GM19099 (cell line): Measurements from ENCODE around the gene LRRC47.

ENCODE experiments used
- POLR2A ChIP-seq: IDR thresholded peaks from 3 replicates; pipeline ENCODE4 v1.6.1; 2011; ENCODE audit warnings: low read depth; ENCODE audit not compliant: insufficient read length; ENCODE audit errors: extremely low read depth

Gene LRRC47

DNA sequence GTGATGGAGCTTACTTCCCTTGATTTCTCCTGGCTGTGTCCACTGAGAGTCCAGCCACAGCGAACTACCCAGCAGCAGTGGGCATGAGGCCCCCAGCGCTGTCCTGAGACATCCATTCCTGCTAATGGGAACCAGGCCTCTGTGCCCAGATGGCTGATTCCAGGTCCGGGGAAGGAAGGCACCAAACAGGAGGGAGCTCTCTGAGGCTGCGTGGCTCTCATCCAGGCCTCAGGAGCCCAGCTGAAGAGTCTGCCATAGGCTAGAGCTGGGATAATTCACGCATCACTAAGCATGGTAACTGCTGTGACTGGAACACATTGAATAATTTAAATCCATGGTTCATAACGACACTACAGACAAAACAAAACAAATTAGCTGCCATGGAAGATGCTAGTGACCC, 24.7 kb upstream of the LRRC47 start:
- TF ChIP-seq POLR2A: no peak

DNA sequence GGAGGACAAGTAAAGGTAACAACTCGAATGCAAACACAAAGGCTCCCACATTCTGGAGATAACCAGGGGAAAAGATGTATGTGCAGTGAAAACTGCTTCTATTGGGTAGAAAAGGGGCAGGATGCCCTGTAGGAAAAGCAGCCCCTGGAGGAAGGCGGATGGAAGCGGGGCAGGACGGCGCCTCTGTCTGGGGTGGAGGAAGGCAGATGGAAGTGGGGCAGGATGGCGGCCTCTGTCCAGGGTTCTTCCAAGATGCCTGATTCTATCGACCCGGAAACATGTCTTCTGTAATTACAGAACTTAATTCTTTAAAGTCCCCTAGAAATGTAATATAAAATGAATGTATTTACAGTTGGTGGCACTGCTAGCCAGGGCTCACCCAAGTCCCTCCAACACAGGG, 24.0 kb upstream of the LRRC47 start:
- no peak for TF ChIP-seq POLR2A

DNA sequence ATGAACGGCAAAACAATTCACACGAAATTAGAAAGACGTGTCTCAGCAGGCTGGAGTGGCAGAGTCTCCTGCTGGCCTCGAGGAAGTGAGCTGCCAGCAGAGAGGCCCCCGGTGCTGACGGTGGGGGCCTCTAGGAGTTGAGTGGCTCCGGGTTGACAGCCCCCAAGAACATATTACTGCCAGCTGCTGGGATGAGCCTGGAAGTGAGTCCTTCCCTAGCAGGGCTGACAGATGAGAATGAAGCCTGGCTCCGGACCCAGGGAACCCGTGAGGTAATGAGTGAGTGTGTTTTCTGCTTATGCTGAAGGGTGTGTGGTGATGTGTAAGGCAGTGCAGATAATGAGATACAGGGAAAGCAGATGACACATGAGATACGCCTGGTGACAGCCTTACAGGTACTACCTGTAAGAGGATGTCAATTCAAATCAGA, 23.5 kb upstream of the LRRC47 start:
- no peak for TF ChIP-seq POLR2A

DNA sequence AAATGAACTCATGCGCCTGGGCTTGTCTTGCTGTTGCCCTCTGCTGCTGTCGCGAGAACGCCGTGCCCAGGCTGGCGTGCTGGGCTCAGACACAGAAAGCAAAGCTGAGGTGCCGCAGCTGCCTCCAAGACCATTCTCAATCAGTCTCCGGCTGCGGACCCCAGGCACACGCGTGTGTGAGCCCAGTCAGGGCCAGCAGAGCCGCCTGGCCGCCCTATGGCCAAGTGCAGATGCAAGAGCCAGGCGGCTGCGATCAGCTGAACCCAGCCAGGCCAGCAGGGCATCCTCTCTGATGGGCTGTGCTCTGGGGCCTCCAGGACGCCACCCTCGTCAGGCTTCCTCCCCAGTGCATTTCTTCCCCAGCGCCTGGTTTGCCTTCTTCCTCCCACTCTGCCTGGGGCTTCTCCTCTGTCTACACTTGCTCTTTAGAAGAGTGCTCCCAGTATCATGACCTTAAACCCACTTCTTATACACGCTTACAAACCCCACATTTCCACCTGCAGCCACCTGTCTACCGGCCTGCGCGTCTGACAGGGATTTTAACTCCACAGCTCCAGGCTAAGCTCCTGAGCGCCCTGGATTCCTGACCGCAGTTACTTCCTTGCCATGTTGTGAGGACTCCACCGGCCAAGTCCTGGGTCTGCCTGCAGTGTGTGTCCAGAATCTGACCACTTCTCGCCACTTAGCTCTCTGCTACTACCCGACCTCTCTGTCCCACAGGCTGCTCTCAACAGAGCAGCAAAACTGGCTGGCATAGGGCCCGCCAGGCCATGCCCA, 21.7 kb upstream of the LRRC47 start:
- TF ChIP-seq POLR2A: no peak

DNA sequence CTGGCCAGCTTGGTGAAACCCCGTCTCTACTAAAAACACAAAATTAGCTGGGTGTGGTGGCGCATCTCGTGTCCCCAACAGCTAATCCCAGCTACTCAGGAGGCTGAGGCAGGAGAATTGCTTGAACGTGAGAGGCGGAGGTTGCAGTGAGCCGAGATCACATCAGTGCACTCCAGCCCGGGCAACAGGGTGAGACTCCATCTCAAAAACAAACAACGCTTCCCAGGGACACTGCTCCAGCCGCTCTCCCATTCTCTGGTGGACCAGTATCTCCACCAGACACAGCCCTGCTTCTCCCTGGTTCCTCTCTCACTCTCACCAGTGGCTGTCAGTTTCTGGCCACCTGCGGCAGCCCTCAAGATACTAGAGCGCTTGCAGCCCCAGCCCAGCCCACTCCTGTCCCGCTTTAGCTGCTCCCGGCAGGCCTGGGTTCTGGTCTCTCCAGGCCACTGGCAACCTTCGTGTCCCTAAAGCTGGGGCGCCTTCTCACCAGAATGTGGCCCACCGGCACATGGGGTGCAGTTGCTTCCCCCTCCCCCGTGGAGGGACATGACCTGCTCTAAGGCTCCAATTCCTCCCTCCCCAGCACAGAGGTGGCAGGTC, 20.9 kb upstream of the LRRC47 start:
- no peak for TF ChIP-seq POLR2A

DNA sequence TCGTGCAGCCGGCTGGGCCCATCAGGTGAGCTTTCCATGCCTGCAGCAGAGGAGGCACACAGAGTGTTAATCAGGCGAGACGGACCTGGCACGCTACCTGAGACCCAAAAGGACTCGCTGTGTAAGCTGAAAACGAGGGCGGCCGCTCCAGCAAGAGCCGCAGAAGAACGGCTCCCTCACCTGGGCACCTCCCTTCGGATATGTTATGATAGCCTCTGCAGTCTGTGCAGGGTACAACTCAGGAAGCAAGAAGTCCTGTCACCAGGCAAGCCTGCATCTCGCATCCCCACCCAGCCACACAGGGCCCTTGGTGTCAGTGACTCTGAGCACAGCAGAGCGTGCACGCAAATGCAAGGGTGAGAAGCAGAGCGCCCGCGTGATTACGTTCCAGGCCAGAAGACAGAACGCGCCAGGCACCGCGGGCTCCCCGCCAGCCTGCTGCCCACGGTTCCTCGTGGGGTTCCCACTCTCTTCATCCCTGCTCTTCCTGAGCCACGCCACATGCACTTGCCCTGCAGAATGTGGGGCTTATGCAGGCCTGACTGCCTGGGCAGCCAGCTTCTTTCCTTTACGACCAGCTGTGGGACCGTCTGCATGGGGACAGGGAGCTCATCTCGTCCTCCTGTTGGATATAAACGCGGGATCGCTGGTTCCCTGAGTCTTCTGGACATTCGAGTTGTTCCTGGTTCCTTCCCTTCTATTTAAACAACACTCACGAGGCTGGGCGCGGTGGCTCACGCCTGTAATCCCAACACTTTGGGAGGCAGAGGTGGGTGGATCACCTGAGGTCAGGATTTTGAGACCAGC, 20.2 kb upstream of the LRRC47 start:
- no peak for TF ChIP-seq POLR2A

DNA sequence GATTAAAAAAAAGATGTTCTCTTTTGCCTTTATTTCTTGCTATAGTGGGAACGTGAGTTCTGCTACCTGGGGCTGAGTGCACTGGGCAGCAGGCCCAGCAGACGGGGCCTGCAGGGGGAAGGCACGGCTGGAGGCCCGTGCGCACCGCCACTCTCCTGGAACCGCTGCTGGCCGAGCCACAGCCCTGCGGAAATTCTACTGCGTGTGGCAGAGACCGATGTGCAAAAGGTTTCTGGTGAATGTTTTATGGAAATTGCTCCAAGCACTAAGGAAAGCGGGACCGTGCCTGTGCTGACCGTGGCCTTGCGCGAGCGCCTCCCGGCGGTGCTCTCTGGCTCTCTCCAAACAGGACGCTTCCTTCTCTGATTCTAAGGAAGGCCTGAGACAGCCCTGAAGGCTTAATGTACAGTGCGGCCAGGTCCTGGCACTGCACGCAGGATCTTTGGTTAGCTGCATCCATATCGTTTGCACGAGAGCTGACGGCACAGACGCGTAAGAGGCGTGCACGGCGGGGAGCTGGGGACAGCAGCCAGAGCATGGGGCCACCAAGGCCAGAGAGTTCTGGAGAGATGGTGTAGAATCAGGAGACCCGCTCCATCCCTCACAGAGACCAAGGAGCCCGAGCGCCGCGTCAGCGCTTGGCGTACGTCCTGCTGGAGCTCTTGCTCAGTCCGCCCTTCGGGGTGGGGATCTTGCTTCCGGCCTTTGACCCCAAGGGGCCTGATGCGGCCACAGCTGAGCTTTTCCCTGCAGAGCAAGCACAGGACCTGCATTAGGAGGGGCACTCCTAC, 18.7 kb upstream of the LRRC47 start:
- no peak for TF ChIP-seq POLR2A

DNA sequence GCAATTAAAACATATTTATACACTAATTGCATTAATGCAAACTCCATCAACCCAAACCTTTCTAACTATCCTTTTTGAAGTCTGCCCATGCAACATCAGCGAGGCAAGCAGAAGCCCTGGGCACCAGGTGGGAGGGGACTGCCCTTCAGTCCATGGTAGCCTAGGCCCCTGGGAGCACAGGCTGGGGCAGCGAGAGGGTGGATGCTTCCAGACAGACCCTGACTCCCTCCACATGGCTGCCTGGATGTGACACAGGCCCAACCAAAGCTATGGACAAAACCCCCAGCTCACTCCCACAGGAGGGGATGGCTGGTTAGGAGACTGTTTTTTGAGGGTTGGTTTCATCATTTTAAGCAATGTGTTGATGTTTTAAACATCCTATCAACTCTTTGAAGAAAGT, 17.8 kb upstream of the LRRC47 start:
- TF ChIP-seq POLR2A: no peak

DNA sequence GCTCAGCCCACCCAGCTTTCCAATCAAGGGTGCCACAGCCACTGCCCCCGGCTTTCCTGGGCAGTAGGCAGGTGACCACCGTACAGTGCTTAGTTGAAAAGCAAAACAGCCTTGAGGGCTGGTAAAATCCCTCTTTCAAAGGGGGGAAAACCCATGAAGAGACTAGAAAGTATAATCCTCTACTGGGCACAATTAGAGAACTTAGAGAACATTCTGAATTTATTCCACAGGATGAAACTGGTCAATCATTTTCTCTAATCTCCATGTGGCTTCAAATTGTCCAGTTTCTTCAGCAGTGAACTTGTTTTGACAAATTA, 15.3 kb upstream of the LRRC47 start:
- TF ChIP-seq POLR2A: no peak

DNA sequence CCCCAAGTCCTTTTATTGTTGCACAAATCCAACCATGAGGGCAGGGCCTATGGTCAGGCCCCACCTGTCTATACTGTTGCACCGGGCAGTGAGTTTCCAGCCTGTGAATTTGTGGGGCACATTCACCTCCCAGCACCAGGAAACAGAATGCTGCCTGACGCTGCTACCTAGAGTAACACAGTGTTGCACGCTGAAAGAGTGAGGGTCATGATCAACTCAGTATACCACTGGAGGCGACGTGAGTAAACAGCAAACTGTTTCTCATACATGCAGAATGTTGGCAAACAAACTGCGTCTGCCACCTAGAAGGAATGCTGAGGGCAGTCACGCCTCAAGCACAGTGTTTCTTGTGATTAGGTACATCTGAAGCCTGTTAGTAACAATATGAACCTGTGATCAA, 13.4 kb upstream of the LRRC47 start:
- TF ChIP-seq POLR2A: no peak

DNA sequence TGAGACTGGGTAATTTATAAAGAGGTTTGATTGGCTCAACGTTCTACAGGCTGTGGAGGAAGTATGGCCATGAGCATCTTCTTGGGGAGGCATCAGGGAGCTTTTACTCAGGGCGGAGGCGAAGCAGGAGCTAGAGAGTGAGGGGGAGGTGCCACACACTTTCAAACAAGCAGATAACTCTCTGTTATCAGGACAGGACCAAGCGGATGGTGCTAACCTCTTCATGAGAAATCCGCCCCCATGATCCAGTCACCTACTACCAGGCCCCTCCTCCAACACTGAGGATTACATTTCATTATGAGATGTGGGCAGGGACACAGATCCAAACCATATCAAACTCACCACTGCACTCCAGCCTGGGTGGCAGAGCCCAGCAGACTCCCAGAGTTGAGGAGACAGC, 11.5 kb upstream of the LRRC47 start:
- no peak for TF ChIP-seq POLR2A

DNA sequence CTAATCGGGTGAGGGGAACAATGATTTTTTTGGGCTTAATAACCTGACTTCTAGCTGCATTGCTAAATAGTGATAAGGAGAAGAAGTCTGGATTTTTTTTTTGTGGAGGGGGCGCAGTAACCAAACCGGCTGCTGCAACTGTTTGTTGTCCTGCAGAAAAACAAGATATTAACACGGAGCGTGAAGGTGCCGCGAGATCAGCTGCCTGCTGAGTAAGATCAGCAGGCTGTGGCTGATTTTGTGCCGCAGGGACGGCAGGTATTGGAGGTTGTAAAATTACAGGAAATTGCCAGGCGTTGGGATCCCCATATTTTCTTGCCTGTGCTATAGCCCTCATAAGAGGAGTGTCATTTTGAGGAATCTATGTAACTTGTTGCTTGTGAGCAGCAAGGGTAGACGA, 8.7 kb upstream of the LRRC47 start:
- no peak for TF ChIP-seq POLR2A

DNA sequence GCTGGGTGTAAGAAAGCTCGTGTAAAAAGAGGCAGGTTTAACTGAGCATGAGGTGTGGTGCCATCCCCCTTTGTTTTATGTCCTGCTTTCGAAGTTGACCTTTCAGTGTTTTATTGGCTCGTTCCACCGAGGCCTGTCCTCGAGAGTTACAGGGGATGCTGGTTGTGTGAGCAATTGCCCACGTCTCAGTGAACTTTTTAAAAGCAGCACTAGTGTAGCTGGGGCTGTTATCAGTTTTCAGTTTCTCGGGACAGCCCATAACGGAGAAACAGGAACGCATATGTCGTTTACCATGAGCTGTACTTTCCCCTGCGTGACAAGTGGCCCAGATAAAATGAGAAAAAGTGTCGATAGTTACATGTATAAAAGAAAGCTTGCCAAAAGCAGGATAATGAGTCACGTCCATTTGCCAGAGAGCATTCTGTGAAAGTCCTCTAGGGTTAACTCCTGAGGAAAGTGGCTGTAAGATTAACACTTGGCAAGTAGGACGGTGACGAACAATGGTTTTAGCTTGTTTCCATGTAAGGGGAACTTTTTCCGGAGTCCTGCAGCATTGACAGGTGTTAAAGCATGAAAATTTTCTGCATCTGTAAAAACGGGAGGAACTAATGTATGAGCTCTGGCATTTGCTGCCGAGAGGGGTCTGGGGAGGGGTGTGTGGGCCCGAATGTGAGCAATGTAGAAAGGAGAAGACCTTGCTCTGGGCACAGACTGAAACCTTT, 7.8 kb upstream of the LRRC47 start:
- TF ChIP-seq POLR2A: no peak

DNA sequence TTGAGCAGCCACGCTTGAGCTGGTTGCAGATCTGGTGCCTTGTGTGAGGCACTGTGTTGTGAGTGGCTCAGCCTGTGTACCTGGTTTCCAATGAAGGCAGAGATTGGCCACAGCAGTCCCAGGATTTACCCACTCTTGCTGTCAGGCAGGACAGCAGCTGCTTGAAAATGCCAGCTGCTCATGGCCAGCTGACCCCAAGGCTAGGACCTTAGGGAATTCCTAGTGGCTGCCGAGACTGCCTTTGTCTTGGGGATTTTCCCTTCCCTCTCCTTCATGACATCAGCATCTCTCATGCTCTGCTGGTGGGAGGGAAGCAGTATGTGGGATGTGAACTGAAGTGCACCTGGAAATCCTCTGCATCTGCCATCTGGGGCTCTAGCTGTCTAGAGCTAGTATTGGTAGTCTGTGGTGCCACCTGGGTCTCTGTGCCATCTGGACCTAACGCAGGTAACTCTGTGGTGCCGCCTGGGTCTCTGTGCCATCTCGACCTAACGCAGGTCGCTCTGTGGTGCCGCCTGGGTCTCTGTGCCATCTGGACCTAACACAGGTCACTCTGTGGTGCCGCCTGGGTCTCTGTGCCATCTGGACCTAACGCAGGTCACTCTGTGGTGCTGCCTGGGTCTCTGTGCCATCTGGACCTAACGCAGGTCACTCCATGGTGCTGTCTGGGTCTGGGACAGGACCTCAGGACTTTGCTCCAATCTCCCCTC, 3.8 kb upstream of the LRRC47 start:
- TF ChIP-seq POLR2A: no peak
